PFSK-1 (cell line): Measurements from ENCODE around the gene LYZL4.

Source experiments
- FOXP2 ChIP-seq: optimal IDR thresholded peaks from 2 replicates; pipeline ENCODE3; 2011; ENCODE audit warnings: borderline replicate concordance, control low read depth, inconsistent platforms; ENCODE audit not compliant: insufficient read depth; ENCODE audit errors: extremely low read length, extremely low read depth
- POLR2AphosphoS5 ChIP-seq: IDR thresholded peaks from 2 replicates; pipeline ENCODE4 v1.6.1; 2012; ENCODE audit warnings: low read depth, mild to moderate bottlenecking, control low read depth, low read length, moderate library complexity
- SIN3A ChIP-seq: IDR thresholded peaks from 2 replicates; pipeline ENCODE4 v1.6.1; 2012; ENCODE audit warnings: mild to moderate bottlenecking, low read length, moderate library complexity, borderline replicate concordance; ENCODE audit not compliant: insufficient read depth
- TAF1 ChIP-seq: IDR thresholded peaks from 2 replicates; pipeline ENCODE4 v1.6.1; 2012; ENCODE audit warnings: low read length, control low read depth, borderline replicate concordance; ENCODE audit not compliant: insufficient read depth
- TF ChIP-seq, protein P1 (sequence below), 2 experiments: IDR thresholded peaks; 2 replicates each; pipeline versions ENCODE4 v1.6.1 to v1.8.0; 2011 to 2012; ENCODE audit warnings: low read depth in 2 of 2, low read length in 2 of 2, control low read depth in 1 of 2, inconsistent platforms in 1 of 2, mild to moderate bottlenecking in 1 of 2, moderate library complexity in 1 of 2; ENCODE audit not compliant: insufficient read depth in 1 of 2

The LYZL4 gene

GRCh38 chr3:42366550-42366949 is 43.9 kb downstream of the LYZL4 start:
- no peak for TF ChIP-seq SIN3A
- TF ChIP-seq TAF1, result no peak
- no peak for TF ChIP-seq FOXP2
- TF ChIP-seq POLR2AphosphoS5, result no peak
- TF ChIP-seq, protein P1, sequence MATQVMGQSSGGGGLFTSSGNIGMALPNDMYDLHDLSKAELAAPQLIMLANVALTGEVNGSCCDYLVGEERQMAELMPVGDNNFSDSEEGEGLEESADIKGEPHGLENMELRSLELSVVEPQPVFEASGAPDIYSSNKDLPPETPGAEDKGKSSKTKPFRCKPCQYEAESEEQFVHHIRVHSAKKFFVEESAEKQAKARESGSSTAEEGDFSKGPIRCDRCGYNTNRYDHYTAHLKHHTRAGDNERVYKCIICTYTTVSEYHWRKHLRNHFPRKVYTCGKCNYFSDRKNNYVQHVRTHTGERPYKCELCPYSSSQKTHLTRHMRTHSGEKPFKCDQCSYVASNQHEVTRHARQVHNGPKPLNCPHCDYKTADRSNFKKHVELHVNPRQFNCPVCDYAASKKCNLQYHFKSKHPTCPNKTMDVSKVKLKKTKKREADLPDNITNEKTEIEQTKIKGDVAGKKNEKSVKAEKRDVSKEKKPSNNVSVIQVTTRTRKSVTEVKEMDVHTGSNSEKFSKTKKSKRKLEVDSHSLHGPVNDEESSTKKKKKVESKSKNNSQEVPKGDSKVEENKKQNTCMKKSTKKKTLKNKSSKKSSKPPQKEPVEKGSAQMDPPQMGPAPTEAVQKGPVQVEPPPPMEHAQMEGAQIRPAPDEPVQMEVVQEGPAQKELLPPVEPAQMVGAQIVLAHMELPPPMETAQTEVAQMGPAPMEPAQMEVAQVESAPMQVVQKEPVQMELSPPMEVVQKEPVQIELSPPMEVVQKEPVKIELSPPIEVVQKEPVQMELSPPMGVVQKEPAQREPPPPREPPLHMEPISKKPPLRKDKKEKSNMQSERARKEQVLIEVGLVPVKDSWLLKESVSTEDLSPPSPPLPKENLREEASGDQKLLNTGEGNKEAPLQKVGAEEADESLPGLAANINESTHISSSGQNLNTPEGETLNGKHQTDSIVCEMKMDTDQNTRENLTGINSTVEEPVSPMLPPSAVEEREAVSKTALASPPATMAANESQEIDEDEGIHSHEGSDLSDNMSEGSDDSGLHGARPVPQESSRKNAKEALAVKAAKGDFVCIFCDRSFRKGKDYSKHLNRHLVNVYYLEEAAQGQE (IDR thresholded peaks at IDR 0.05; ENCODE audit: insufficient read depth in 1 of 2, low read depth in 2 of 2, low read length in 2 of 2), result no peak

DNA sequence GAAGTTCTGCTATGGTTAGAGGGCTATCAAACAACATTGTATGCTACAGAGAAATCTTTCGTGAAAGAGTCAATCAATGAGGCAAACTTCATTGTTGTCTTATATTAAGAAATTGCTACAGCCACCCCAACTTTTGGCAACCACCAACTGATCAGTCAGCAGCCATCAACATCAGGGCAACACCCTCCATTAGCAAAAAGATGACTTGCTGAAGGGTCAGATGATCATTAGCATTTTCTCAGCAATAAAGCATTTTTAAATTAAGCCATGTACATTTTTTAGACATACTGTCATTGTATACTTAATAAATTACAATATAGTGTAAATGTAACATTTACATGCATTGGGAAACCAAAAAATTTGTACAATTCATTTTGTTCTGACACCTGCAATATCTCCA is 53.1 kb downstream of the LYZL4 start:
- no peak for TF ChIP-seq TAF1
- no peak for TF ChIP-seq SIN3A
- no peak for TF ChIP-seq FOXP2
- TF ChIP-seq, protein P1 (IDR thresholded peaks at IDR 0.05; ENCODE audit: insufficient read depth in 1 of 2, low read depth in 2 of 2, low read length in 2 of 2), result no peak
- TF ChIP-seq POLR2AphosphoS5, result no peak

DNA sequence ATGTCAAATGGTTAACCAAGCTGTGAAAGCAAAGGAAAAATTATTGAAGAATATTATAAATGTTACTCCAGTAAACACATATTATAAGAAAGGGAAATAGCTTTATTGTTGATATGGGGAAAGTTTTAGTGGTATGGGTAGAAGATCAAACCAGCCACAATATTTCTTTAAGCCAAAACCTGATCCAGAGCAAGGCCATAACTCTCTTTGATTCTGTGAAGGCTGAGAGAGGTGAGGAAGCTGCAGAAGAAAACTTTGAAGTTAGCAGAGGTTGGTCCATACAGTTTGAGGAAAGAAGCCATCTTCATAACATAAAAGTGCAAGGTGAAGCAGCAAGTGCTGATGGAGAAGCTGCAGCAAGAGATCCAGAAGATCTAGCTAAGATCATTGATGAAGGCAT is 54.8 kb downstream of the LYZL4 start:
- TF ChIP-seq SIN3A (no peak), TAF1 (no peak)

GRCh38 chr3:42353631-42354030 is 56.8 kb downstream of the LYZL4 start:
- no peak for TF ChIP-seq SIN3A
- TF ChIP-seq FOXP2, result no peak
- no peak for TF ChIP-seq TAF1
- no peak for TF ChIP-seq POLR2AphosphoS5
- TF ChIP-seq, protein P1 (IDR thresholded peaks at IDR 0.05; ENCODE audit: insufficient read depth in 1 of 2, low read depth in 2 of 2, low read length in 2 of 2), result no peak

GRCh38 chr3:42351207-42351606 is 59.2 kb downstream of the LYZL4 start:
- no peak for TF ChIP-seq TAF1
- TF ChIP-seq, protein P1 (IDR thresholded peaks at IDR 0.05; ENCODE audit: insufficient read depth in 1 of 2, low read depth in 2 of 2, low read length in 2 of 2), result no peak
- TF ChIP-seq FOXP2, result no peak
- TF ChIP-seq SIN3A, result no peak
- TF ChIP-seq POLR2AphosphoS5, result no peak
